Measurements from ENCODE around the gene GLYATL1.

GLYATL1 gene, protein sequence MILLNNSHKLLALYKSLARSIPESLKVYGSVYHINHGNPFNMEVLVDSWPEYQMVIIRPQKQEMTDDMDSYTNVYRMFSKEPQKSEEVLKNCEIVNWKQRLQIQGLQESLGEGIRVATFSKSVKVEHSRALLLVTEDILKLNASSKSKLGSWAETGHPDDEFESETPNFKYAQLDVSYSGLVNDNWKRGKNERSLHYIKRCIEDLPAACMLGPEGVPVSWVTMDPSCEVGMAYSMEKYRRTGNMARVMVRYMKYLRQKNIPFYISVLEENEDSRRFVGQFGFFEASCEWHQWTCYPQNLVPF

DNA sequence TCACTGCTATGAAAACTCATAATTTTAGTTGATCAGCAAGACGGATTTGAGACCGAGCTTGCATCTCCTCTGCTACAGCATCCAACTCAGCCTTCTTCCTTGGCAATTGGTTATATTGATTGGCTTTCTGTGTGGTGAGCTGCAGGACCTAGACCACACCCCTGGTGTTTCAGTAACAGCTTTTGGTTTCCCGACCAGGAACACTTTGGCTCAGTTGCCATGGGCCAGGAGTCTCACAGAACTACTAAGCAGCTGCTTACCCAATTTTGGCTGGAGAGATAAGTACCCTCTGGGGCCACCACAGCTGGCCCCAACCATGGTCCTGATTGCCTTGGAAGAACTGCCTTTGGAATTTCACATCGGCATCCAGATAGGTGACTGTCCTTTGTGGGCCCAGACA is at the start of gene GLYATL1:
GLYATL1 (plus strand) TSS at position 212 of the 400 bp plus-strand sequence. CDS start 7,600 bp downstream, outside the sequence.
- DNase-seq: no peak

DNA sequence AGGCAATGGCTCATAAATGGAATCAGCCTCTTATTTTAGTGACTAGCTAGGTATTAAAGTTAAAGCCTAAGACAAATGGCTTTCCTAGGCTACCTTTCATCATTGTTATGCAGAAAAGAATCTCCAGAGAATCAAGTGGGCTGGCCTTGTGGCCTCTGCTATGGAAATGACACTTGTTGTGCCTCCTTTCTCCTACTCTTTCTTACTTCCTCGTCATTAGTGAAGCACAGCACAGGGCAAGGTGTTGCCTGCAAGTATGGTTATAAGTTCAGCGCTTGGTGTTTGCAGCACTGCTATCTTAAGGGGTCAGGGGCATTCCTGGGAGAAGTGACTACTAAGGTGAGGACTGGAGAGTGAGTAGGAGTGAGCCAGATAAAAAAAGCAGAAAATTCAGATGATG is 45.4 kb upstream of the GLYATL1 start:
- DNase-seq: no peak

DNA sequence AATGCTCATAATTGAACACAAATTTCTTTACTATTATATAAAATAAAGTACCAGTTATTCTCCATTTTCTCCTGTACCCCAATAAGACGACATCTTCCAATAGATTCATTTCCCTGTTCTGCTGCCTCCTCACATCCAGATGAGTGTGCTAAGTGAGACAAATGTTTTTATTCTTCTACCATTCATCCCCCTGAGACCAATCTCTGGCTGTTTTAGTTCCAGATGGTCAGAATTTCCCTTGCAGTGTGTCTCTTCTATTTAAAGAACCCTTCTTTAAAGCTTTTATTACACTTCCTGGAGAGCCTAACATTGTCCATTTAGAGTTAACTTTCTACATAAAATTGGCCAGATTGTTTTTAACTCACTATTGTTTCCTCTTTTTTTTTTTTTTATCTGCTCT is 41.2 kb upstream of the GLYATL1 start:
- no peak for DNase-seq

DNA sequence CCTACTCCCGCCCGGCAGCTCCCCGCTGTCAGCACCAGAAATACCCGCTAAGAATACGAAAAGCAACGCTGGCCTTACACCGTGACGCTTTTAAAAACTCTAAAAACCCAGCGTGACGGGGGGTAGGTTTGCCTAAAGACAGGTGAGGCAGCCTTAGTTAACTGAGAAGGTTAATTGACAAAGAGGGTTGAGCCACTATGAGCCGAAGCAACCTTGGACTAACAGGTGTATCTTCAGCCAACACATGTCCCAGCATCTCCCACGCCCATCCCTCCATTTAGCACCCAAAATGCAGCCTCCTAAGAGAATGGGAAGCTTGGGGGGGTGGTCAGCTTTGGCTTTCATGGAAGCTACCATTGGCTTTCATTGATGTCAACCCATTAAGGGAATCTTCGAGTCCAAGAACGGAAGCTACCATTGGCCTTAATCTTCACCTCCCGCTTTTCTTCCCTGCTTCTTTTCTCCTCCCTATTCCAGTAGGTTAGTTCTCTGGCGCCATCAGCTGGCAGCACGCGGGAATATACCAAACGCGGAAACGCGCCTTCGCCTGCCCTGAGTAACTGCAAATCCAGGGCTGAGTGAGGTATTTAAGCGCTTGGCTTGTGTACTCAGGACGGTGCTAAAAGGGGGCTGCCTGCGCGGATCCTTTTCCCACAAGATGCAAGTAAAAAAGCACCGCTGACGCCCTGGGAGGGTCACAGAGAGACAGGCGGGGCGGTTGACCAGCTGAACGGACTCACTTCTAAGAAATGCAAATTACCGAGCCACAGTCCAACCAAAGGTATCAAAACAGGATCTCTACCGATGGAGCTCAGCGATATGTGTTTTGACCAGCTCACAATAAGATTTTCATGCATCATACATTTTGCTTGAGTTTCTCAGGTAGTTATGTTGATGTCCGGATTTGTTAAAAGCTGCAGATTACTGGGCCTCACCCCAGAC is 38.5 kb upstream of the GLYATL1 start:
- DNase-seq: no peak

DNA sequence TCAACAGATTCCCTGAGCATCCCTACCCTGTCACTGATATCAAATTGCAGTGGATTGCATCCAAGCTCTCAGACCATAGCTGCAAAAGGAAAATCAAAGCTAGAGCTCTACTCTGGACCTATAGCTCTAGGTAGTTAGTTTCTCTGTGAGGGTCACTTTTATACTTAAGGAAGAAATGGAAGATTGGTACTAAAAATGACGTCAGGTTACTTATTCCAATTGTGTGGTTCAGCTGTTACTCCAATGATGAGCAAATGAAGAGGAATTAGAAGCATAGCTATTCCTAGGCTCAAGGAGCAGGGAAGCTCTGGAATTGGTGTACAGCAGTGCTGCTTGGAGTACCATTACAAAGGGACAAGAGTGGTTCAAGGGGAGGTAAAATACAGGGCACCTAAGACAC is 36.4 kb upstream of the GLYATL1 start:
- no peak for DNase-seq

DNA sequence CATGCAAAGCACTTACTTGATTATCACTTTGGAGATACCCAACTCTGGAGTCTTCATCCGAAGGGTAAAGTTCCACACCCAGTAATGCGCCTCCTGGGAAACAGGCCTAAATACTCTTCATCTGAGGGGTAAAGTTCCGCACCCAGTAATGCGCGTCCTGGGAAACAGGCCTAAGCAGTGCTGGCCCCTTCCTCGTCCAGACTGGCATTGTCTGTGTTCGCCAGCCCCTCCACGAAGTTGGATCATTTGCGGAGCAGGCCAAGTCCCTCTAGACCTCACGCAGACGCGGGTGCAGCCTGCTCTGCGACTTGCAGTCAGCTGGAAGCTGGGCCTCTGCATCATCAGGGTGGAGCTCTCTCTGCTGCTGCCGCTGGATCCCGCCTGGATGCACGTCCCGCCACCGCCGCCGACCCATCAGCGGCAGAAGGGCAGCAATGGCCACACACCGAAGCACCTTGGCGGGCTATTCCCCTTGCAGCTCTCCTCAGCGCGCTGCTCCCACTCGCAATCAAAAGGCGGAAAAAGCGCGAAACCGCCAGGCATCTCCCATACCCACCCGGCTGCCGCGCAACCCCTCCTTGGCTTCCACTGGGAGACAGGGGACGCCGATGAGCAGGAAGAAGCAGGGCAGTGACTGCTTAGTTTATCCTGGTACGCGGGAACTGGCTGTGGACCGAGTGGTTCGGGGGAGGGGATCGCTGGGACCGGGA is 34.1 kb upstream of the GLYATL1 start:
- peak in 1 of 2 experiments; percentile 16 for DNase-seq

DNA sequence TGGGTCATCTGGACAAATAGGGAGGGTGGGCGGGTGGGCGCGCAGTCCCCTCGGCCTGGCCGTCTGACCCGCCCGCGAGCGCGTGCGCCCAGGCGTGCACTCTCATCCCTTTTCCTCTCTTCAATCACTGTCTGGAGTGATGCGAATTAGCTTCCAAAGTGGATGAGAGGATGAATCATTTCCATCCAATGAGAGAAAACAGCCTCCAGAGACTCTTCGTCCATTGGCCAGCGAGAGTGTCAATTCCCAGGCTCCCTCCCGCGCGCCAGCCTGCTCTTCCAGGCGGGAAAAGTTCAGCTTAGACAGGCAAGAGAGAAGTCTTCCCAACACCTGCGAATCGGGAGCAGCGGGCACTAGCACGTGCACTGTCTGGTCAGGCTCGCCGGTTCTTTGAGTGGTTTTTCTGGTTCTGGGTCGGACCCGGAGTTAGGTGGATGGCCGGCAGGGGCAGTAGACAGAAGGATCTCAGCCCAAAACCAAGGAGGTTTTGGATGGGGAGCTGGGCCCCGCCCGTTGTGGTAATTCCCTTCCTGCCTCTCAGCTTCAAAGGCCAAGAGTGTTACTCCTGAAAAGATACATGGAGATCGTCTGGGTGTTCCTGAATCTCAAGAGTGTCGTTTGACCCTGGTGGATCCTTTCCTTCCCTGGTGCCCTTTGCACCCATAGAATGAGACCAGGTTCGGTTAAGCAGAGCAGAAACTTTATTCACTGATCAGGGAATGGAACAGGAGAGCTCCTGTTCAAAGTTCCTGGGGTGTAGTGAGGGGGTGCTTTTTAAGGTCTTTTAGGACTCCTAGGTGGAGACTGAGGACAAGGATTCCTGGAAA is 33.4 kb upstream of the GLYATL1 start:
- peak in 1 of 2 experiments; percentile 48 for DNase-seq

DNA sequence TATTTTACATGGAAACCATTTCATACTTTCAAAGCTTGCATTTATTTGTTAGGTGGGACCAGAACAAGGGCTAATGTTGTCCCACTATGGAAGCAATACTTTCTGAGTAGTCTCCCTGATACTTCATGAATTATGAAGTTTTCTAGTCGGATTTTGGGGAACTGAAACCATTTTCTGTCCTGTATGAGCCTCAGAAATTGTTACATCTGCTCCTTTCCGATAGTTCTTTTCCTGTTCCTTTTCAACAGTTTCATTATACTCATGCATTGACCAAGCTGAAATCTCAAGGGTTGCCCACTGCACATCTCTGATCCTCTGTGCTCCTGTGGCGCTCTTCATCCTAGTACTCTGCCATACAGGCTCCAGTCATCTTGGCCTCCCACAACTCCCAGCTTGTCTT is 31.5 kb upstream of the GLYATL1 start:
- DNase-seq: no peak

DNA sequence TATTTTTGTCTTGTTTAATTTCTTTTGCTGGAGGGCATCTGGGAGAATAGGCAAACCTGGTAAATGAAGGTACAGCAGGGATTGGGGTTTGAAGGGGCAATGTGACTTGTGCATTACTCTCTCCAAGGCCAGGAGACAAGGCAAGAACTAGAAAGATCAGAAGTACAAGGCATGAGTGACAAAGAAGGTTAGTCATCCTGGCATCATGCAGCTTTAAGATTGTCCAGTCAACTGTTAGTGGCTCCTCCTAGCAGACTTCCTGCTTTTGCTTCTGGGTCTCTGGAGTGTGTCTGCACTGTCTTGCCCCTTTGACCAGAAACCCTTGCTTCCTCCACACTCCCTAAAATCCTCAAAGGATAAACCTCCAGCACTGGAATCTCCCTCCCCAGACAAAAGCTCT is 27.2 kb upstream of the GLYATL1 start:
- DNase-seq: no peak

DNA sequence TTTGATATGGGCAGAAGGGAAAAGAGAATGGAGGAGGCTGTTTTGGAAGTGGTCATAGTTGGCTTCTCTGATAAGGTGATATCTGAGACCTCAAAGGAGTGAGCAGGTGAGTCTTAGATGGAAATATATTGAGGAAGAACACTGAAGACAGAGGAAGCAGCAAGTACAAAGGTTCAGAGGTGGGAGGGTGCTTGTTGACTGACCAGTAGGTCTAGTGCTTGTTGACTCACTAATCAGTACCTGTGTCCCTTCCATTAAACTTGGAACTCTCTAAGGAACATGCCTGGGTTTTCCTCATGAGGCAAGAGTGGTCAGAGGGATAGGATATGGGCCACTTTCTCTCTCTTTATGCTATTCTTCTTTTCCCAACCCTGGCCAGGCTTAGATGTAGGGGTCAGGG is 25.6 kb upstream of the GLYATL1 start:
- no peak for DNase-seq

DNA sequence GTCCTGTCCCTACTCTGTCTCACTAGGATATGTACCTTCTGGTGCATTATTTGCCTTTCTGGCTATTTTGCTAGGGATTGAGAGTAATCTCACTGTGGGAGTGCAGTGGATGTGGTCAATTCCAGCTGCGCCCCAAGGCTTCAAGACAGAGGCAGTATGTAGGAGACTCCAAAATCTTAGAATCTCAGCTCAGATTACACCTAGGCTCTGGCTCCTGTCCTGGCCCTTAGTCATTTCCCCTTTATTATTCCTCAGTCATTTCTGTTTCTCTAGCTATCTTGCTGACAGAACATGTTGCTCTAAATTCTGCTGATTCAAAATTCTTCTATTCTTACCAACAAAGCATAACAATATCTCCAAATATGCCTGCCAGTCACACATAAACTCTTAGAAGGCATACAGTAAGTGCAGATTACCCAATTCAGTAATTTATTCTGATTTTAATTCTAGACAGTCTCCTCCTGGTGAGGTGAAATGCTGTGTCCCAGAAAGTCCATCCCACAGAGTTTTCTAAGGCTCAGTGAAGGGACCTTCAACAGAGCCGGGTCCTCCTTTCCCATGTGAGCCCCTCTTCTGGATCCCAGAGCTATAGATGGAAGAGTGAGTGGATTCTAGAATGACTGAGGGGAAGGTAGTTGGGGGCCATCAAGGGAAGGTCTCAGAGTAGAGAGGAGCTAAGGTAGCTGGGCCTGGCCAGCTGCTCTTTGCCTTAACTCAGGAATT is 24.3 kb upstream of the GLYATL1 start:
- no peak for DNase-seq

DNA sequence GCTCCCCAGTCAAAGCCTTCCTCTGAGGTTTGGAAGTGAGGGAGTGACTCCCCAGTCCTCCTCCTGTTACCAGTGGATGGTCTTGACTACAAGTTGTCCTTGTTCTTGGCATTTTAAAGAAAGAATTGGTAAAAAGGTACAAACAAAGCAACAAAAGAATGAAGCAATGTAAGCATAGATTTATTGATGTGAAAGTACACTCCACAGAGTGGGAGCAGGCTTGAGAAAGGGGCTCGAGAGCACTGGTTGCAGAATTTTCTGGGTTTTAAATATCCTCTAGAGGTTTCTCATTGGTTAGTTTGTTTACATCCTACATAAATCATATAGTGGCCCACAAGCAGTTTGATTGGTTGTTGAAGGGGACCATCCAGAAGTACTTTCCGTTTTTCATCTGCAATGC is 22.7 kb upstream of the GLYATL1 start:
- DNase-seq: no peak

DNA sequence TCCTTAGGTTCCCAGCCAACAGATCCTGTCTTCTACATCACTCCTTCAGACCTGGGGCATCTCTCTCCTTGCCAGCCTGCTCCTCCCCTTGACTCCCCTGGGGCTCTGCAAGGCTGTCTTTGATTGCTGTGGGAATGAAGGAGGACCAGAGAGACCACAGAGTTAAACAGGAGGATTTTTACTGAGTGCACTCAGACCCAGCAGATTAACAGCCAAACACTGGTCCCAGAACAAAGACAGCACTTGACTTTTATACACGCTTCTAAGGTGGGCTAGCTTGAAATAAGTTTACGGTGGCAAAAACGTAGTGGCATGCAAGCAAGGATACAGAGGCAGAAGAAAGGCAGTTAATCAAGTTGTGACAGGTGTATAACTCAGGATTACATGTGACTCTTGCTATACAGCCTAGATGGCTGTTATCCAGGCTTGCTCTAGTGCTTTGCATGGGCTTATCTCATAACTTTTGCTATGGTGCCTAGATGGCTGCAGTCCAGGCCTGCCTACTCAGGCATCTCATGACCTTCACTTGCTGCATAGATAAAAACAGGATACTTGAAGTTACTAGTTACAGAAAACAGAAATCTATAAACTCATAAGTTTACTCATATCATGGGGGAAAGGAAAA is 22.0 kb upstream of the GLYATL1 start:
- DNase-seq: no peak

DNA sequence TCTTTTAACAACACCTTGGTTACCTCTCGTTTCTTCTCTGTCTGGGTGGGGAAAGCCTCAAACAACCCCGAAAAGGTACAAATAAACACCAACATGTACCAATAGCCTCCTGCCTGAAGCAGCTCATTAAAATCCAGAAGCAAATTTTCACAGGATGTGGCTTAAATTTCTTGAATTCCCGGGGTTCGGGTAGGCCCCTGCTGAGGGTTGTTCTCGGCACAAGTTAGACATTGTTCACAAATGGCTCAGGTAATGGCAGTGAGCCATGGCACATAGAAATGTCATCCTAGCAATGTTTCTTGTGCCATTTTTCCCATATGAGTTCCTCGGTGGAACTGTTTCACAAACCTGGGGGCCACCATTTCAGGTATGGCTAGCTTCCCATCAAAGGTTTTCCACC is 19.7 kb upstream of the GLYATL1 start:
- no peak for DNase-seq

DNA sequence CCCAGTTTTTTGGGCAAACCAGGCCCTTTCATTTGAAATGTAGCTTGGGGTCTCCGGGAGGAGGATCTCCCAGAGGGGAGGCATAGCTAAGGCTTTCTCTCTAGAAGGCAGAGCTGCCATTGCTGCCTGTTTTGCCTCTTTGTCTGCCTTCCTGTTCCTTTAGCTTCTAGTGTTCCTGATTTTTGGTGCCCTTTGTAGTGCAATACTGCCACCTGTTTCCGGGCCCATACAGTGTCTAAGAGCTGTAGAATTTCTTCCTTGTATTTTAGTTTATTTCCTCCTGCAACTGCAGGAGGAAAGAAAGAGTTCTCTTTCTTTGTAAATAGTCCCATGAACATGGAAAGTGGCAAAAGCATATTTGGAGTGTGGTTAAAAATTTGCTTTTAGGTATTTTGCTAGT is 19.3 kb upstream of the GLYATL1 start:
- no peak for DNase-seq

DNA sequence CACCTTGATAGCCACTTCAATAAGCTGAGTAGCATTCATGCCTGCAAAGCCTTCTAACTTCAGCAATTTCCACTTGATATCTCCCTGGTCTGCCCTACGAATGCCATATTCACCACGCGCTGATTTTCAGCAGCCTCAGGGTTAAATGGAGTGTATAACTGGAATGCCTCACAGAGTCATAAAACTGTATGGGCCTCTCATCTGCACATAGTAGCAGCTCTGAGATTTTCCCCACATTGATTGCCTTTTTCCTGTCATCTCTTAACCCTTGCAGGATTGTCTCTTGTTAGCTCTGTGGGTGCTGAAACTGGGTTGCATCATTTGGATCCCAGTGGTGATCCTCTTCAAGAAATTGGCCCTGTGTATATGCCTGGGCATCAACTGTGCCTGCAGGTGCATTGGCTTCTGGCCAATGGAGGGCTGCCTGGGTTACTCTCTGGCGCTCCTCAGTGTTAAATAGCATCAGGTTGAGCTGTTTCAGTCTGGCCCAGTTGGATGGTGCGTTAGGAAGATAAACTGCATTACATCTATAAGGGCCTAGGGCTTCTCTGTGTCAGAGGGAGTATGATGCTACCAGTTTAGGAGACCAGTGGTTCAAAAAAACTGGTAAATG is 17.4 kb upstream of the GLYATL1 start:
- no peak for DNase-seq

DNA sequence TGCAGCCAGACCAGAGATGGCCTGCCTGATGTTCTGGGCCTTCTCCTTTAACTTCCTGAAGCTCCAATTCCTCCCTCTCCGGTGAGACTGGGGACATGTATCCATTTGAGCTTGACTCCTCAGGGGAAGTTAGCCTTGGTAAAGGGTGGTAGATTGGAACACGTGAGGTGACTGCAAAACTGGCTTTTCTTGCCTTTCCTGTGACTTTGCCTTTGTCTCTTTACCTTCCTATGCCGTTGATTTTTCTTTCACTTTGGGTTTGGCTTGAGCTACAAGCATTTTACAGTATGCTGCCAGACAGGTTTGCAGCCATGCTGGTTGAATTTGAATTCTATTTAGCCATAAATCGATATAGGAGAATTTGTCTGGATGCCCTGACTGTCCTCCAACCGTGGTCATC is 16.8 kb upstream of the GLYATL1 start:
- DNase-seq: no peak

DNA sequence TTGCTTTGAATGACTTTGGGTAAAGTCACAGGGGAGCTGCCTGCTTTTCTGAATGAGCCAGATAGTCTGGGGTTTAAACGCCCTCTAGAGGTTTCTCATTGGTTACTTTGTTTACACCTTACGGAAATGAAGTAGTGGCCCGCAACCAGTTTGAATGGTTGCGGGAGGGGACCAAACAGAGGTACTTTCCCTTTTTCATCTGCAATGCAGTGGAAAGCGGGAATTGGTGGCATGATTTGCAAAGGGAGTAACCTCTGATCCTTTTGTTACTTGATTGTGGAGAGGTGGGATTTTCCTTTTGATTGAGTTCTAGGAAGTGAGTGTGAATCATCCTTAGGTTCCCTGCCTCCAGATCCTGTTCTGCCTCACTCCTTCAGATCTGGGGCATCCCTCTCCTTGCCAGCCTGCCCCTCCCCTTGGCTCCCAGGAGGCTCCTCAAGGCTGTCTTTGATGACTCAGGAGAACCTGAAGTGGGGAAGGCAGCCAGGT is 15.9 kb upstream of the GLYATL1 start:
- peak in 1 of 2 experiments; percentile 14 for DNase-seq

DNA sequence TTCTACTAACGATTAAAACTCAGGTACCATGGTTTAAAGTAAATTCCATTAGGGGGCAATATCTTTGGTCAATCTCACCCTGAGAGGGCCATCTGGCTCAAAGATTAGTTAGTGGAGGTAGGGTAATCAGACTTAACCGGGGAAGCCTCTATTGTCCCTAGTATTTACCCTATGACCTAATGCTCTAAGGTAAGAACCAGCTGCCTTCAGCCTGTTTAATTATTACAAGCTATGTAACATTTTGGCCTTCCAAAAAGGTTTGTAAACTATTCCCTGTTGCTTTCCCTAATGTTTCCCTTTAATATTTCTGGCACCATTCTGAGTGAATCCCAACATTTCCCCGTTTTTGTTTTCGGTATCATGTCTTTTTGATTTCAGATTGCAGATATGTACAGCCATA is 15.1 kb upstream of the GLYATL1 start:
- DNase-seq: no peak

DNA sequence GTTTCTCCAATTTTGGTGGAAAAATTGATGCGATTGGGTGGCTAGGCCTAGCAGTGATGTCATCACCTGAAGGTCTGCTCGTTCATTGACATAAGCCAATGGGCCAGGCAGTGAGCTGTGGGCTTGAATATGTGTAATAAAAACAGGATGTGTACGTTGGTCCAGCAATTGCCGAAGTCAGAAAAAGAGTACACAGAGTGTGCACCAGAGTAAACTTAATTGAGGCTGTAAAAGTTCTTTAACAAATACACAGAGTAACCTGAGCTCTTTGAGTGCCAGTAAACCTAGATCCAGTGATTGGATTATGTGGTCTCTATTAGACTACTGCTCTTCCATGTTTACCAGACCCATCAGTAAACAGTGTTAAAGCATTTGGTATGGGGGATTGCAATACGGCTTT is 13.0 kb upstream of the GLYATL1 start:
- no peak for DNase-seq

DNA sequence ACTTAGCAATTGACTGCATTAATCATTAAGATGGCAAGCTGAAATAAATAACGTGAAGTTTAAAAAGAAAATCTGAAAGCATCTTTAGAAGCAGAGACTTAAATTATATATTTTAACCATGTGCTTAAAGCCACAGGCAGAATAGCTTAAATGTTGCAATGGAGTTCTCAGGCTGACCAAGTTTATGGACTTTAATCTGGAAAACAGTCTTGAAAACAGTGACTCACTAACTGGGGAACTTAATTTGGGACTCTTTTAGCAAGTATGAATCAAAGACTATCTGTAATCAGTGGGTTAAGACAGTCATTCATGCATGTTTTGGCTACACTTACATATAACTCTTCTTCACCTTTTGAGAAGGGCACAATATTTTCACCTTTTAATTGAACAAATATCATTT is 12.6 kb upstream of the GLYATL1 start:
- no peak for DNase-seq
